NCI-H345 (cell line): ENCODE measurements around the gene DHRS7.

Source experiments
- DNase-seq: peaks from one replicate; lab custom pipeline; 2025; lab: John Stamatoyannopoulos, UW

Gene DHRS7

GRCh38 chr14:60184905-60185555 lies 19.8 kb upstream of the DHRS7 start:
- DNase-seq: no peak

- DNase-seq: peak; percentile 64
These were observed 19.1 kb upstream of the DHRS7 start for GRCh38 chr14:60184146-60184904.

GRCh38 chr14:60183741-60184140 lies 18.5 kb upstream of the DHRS7 start:
- DNase-seq: no peak

- no peak for DNase-seq
These were observed 17.9 kb upstream of the DHRS7 start for GRCh38 chr14:60183138-60183537.

- DNase-seq: no peak
These were observed 14.3 kb upstream of the DHRS7 start for GRCh38 chr14:60179431-60179869.

GRCh38 chr14:60178820-60179219 lies 13.6 kb upstream of the DHRS7 start:
- no peak for DNase-seq

- DNase-seq: no peak
These were observed 13.0 kb upstream of the DHRS7 start for GRCh38 chr14:60178164-60178563.

- no peak for DNase-seq
These were observed 10.2 kb upstream of the DHRS7 start for GRCh38 chr14:60175255-60175902.

- no peak for DNase-seq
These were observed 9.4 kb upstream of the DHRS7 start for GRCh38 chr14:60174352-60175254.

- DNase-seq: no peak
These were observed 6.5 kb upstream of the DHRS7 start for GRCh38 chr14:60171690-60172089.

GRCh38 chr14:60170948-60171347 lies 5.8 kb upstream of the DHRS7 start:
- DNase-seq: no peak

GRCh38 chr14:60169722-60170121 lies 4.5 kb upstream of the DHRS7 start:
- DNase-seq: no peak

- no peak for DNase-seq
These were observed 944 bp upstream of the DHRS7 start for GRCh38 chr14:60166142-60166541.

- DNase-seq: no peak
These were observed 314 bp upstream of the DHRS7 start for GRCh38 chr14:60165547-60165876.

GRCh38 chr14:60164404-60164711 lies 840 bp downstream of the DHRS7 start:
- no peak for DNase-seq

- peak; percentile 29 for DNase-seq
These were observed 1.5 kb downstream of the DHRS7 start for GRCh38 chr14:60163693-60164092.

GRCh38 chr14:60161196-60162107 lies 3.7 kb downstream of the DHRS7 start:
- DNase-seq: peak; percentile 70

- DNase-seq: no peak
These were observed 4.8 kb downstream of the DHRS7 start for GRCh38 chr14:60160422-60160821.

- DNase-seq: no peak
These were observed 10.5 kb downstream of the DHRS7 start for GRCh38 chr14:60154671-60155070.

GRCh38 chr14:60153991-60154390 lies 11.2 kb downstream of the DHRS7 start:
- no peak for DNase-seq

GRCh38 chr14:60151715-60152114 lies 13.5 kb downstream of the DHRS7 start:
- DNase-seq: peak; percentile 14
